Measurements from ENCODE around the gene AQP2.

AQP2 gene

DNA sequence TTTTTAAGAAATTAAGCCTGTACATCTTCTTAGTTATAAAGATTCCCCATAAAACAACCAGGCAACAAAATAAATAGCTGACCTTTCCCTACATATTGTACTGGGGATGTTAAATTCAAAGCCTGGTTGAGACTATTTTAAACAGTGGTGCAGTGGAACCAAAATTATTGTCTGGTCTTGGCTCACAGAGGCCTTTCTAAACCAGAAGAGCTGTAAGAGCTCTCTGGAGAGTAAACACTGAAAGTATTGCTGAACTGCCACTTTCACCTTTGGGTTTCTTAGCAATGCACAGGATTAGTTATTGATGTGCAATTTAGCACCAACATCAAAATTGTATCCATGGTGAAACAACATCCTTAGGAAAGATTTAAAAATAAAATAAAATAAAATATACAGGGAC, 54.2 kb downstream of the AQP2 start:
- no peak for DNase-seq

DNA sequence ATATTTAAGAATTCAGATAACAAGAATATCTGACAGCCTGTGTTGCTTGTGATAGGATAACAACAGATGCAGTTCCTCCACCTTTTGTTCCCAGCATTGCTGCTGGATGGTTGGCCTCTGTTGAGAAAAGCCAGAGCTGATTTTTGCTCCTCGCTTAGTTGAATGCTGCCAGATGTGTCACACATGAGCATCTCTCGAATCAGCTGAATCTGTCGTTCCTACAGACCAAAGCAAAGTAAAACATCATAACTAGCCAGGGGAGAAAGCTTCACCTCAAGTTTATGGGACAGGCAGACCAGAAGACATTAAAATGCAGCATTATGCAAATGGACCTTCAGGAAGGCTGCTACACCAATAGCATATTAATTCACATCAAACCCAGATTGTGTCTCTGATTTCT, 54.6 kb downstream of the AQP2 start:
- DNase-seq = no peak

DNA sequence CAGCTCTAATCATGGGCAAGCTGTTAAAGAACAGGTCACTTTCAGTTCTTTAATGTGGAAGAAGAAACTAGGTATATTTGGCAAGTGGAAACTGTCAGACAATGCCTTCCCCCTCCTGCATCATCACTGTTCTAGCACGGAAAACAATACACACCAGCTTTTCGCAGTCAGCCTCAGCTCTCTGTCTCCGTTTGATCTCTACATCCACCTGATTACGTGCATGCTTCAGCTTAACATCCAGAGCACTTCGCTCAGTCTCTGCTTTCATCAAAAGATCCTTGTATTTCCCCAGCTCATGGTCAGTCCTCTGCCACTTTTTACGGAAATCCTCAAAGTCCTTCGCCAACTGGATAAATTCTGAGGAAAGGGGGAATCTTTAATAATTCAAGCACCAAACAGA, 55.7 kb downstream of the AQP2 start:
- no peak for DNase-seq

DNA sequence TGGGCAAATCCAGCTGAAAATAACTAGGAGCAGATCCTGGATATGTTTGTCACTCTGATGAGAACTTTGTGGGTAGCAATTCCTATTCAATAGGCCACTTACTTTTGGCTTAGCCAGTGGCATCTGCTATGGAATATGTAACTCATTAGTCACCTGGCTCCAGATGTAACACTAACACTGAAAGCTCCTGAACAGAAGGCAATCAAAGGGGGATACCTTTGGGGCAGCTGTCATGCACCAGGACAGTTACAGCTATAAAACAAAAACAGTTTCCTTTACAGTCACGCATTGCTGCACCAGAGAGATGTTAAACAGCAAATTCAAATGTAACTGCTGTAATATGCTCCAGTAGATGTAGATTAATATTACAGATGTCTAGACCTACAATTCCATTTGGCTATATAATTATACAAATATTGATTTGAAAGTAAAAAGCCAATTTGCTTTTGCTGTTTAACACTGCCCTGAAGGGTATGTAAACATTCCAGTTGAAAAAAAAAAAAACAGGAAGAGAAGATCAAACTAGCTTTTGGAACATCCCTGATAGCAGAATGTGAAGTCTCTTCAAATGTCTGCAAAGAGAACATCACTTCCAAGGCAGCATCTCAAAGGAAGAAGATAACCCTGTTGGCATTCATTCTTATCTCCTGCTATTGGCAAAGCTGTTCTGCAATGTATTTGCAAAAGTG, 56.4 kb downstream of the AQP2 start:
- DNase-seq = no peak

Measured in activated CD8-positive, alpha-beta memory T cell treated with anti-CD3 and anti-CD28 coated beads, Interleukin-2, amount 50 U/mL, for 48 hours (primary cell).